Ascending aorta (tissue), 2 donors: Measurements from ENCODE around the gene PCNX2. TPM values are rescaled to one million over a fixed set of nuclear protein-coding genes. Genes with fewer than 3 reads are reported as not detected.

Experiments
- DNase-seq, 2 donors: peaks; one replicate each; pipeline ENCODE4 v3.0.0-alpha.2; 2019; ENCODE audit warnings: low spot score in 2 of 2
- H3K27ac ChIP-seq, 2 donors: fragments of 200-600 bp; sonication (generic); one replicate each; pipeline ENCODE4 v1.5.1; 2016 to 2017; ENCODE audit warnings: mild to moderate bottlenecking in 1 of 2
- H3K27me3 ChIP-seq: fragments of 200-600 bp; sonication (generic); one replicate; pipeline ENCODE4 v1.5.1; 2017
- H3K36me3 ChIP-seq, 2 donors: fragments of 200-600 bp; sonication (generic); one replicate each; pipeline ENCODE4 v1.5.1; 2016
- H3K4me1 ChIP-seq, 2 donors: fragments of 200-600 bp; sonication (generic); one replicate each; pipeline ENCODE4 v1.5.1; 2016 to 2017; ENCODE audit warnings: mild to moderate bottlenecking in 1 of 2
- H3K4me3 ChIP-seq, 2 donors: fragments of 200-600 bp; sonication (generic); one replicate each; pipeline ENCODE4 v1.5.1; 2016 to 2017; ENCODE audit warnings: mild to moderate bottlenecking in 1 of 2
- H3K9me3 ChIP-seq, 2 donors: fragments of 200-600 bp; sonication (generic); one replicate each; pipeline ENCODE4 v1.5.1; 2016
- CTCF ChIP-seq, 3 experiments: fragments of 200-600 bp in 2 of 3; fragments of 450-650 bp in 1 of 3; sonication (generic) in 2 of 3; IDR thresholded peaks; one replicate each; pipeline ENCODE4 v1.5.1; 2016 to 2019; ENCODE audit warnings: antibody characterized with exemption in 3 of 3, mild to moderate bottlenecking in 1 of 3, moderate library complexity in 1 of 3
- intact Hi-C: fragments of 100-400 bp; cut with DNase I; formaldehyde crosslinking; loops from one replicate; pipeline ENCODE4 v1.15.1; 2023
- total RNA-seq: library from RNA; depleted of rRNA; stranded (reverse); fragments of >200 nt; gene quantifications from one replicate; pipeline ENCODE4 v1.1.0, GENCODE V29; 2016

Gene PCNX2
- total RNA-seq, 1 donor from 2014 or later = 13.6 TPM

DNA sequence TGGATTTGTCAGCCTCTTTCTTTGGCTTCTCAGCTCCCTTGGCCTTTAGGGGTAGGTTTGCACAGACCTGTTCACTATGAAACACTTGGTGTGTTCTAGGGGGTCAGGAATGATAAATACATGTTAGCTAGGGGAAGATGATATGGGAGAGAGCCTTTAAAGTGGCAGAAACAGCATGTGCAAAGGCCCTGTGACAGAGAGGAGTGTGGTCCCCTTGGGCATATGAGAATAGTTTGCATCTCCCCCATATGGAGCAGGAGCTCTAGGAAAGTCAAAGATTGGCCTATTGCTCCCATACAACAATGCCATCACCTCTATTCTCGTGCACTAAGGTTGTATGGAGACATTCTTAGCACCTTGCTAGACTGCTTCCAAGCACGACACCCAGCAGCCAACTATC is 355.8 kb downstream of the PCNX2 start:
- Histone ChIP-seq H3K27ac (no peak overlapping the region), H3K4me3 (no peak overlapping the region), H3K27me3 (no peaks in the 10 kb centered on the region), H3K9me3 (no peaks in the 10 kb centered on the region), H3K4me1 (no peaks in the 10 kb centered on the region), H3K36me3 (no peaks in the 10 kb centered on the region)
- intact Hi-C loops = no loop called here
- no peak for DNase-seq
- no peak for TF ChIP-seq CTCF (IDR thresholded peaks at IDR 0.05)

DNA sequence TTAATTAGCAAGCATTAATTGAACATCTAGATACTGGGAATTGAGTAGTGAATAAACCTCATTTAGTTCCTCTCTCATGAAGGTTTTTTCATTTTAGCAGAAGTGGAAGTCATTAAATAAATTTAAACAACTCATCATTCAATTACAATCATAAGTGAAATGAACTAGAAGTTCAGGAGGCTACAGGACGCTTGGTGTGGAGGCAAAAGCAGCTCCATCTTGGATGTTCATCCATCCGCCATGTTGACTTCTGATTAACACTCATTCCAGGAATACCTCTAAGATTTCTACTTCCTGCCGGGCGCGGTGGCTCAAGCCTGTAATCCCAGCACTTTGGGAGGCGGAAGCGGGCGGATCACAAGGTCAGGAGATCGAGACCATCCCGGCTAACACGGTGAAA is 356.6 kb downstream of the PCNX2 start:
- DNase-seq = no peak

GRCh38 chr1:232937741-232938375 is 357.7 kb downstream of the PCNX2 start:
- no peaks in the 10 kb centered on the region for H3K4me1 ChIP-seq
- no peak for TF ChIP-seq CTCF (IDR thresholded peaks at IDR 0.05)
- H3K4me3 ChIP-seq = no peak overlapping the region
- H3K27ac ChIP-seq = no peak overlapping the region
- no peaks in the 10 kb centered on the region for H3K36me3 ChIP-seq
- H3K27me3 ChIP-seq = no peaks in the 10 kb centered on the region
- no peaks in the 10 kb centered on the region for H3K9me3 ChIP-seq
- intact Hi-C loops = no loop called here
- no peak for DNase-seq

More for the DNA sequence above, 356.6 kb downstream of the PCNX2 start:
- H3K27ac ChIP-seq = no peak overlapping the region
- no peaks in the 10 kb centered on the region for H3K4me1 ChIP-seq
- no peak overlapping the region for H3K4me3 ChIP-seq
- H3K27me3 ChIP-seq = no peaks in the 10 kb centered on the region
- intact Hi-C loops = no loop called here
- no peak for TF ChIP-seq CTCF (IDR thresholded peaks at IDR 0.05)
- H3K36me3 ChIP-seq = no peaks in the 10 kb centered on the region
- H3K9me3 ChIP-seq = no peaks in the 10 kb centered on the region

DNA sequence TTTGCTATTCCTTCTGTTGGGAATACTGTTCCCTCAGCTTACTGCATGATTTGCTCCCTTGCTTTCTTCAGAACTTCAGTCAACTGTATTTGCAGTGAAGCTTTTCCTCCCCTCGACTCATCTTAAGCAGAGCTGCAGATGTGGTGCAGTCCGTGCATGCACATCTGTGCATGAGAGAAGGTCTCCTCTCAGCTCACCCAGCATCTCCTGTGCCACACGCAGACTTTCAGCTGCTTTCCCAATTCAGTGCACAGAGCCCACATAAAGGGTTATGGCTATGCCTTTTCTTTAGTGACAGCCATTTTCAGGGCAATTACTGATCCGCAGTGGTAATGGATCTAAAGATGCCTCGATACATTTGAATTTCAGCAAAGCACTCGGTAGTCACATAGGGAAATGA is 358.6 kb downstream of the PCNX2 start:
- Histone ChIP-seq H3K9me3 (no peaks in the 10 kb centered on the region), H3K4me1 (no peaks in the 10 kb centered on the region), H3K36me3 (no peaks in the 10 kb centered on the region), H3K27me3 (no peaks in the 10 kb centered on the region), H3K27ac (no peak overlapping the region), H3K4me3 (no peak overlapping the region)
- intact Hi-C loops = no loop called here
- no peak for TF ChIP-seq CTCF (IDR thresholded peaks at IDR 0.05)
- DNase-seq = no peak

Other genes with a start within 250 kb of the PCNX2 start
- 2.6 TPM for gene MAP3K21, start 32.0 kb upstream of the PCNX2 start, total RNA-seq